Measurements from ENCODE around the gene OFD1.

OFD1 gene

GRCh38 chrX:13803116-13803515 lies 68.6 kb downstream of the OFD1 start:
- DNase-seq = no peak

- no peak for DNase-seq
These were observed 70.7 kb downstream of the OFD1 start for GRCh38 chrX:13805241-13805640.

GRCh38 chrX:13808293-13808692 lies 73.7 kb downstream of the OFD1 start:
- peak; percentile 84 for DNase-seq

GRCh38 chrX:13808865-13809264 lies 74.3 kb downstream of the OFD1 start:
- no peak for DNase-seq

GRCh38 chrX:13815664-13816063 lies 81.1 kb downstream of the OFD1 start:
- DNase-seq = no peak

GRCh38 chrX:13816176-13816575 lies 81.6 kb downstream of the OFD1 start:
- no peak for DNase-seq

- DNase-seq = peak; percentile 7
These were observed 82.4 kb downstream of the OFD1 start, which contains the start of gene GPM6B for GRCh38 chrX:13816643-13817627. Gene GPM6B (minus strand): TSS chrX:13817093. CDS start chrX:13816904, 189 bp downstream.
